IMR-90 (cell line): ENCODE measurements around the gene IGF1R. TPM values are rescaled to one million over a fixed set of nuclear protein-coding genes. Genes with fewer than 3 reads are reported as not detected.

Experiments used
- ATAC-seq: fragments of 200-7000 bp; cut with Tn5 transposase; 2 replicates; pipeline ENCODE4 v1.9.1; 2020; ENCODE audit warnings: low read depth, mild to moderate bottlenecking, moderate library complexity
- BruUV-seq: library from RNA; stranded (reverse); fragments of 400-500 nt; replicated peaks from 2 replicates; lab custom pipeline; 2021; lab: Mats Ljungman, UMichigan
- CTCF ChIA-PET: fragments of 300-600 bp; formaldehyde crosslinking; extraction: SDS; loops from one replicate; lab custom pipeline; 2021; ENCODE audit warnings: antibody characterized with exemption; lab: Yijun Ruan, JAX
- POLR2A ChIA-PET: fragments of 300-600 bp; sonication (Branson Sonifier 250); formaldehyde crosslinking; loops from one replicate; lab custom pipeline; 2022; ENCODE audit warnings: antibody characterized with exemption; ENCODE audit not compliant: unreplicated experiment; lab: Charles Lee
- DNase-seq: peaks from one replicate; pipeline ENCODE4 v3.0.0; 2013
- H2AFZ ChIP-seq: replicated peaks from 2 replicates; pipeline ENCODE3; 2013; ENCODE audit warnings: low read length, mild to moderate bottlenecking; ENCODE audit not compliant: poor library complexity
- H2AK5ac ChIP-seq: 2 replicates; pipeline ENCODE4 v1.6.1; 2013; ENCODE audit warnings: low read depth, low read length, inconsistent platforms
- H2AK9ac ChIP-seq: replicated peaks from 2 replicates; pipeline ENCODE3; 2013; ENCODE audit warnings: mild to moderate bottlenecking, low read depth, low read length, moderate library complexity; ENCODE audit not compliant: poor library complexity
- H2BK120ac ChIP-seq: 2 replicates; pipeline ENCODE4 v1.6.1; 2013; ENCODE audit warnings: low read depth, low read length, inconsistent platforms
- H2BK15ac ChIP-seq: 3 replicates; pipeline ENCODE4 v1.6.1; 2013; ENCODE audit warnings: low read depth, low read length, inconsistent platforms
- H2BK20ac ChIP-seq: 2 replicates; pipeline ENCODE4 v1.6.1; 2013; ENCODE audit warnings: low read depth, mild to moderate bottlenecking, inconsistent platforms, low read length, moderate library complexity
- H2BK5ac ChIP-seq: 2 replicates; pipeline ENCODE4 v1.6.1; 2013; ENCODE audit warnings: mild to moderate bottlenecking, low read depth, low read length, inconsistent platforms; ENCODE audit not compliant: poor library complexity, severe bottlenecking
- H3K14ac ChIP-seq: replicated peaks from 2 replicates; pipeline ENCODE4 v1.6.1; 2013; ENCODE audit warnings: low read depth, low read length, inconsistent platforms
- H3K18ac ChIP-seq: 2 replicates; pipeline ENCODE4 v1.6.1; 2013; ENCODE audit warnings: low read depth, low read length, control low read depth
- H3K23ac ChIP-seq: 2 replicates; pipeline ENCODE4 v1.6.1; 2013; ENCODE audit warnings: low read depth, low read length, inconsistent platforms
- H3K27ac ChIP-seq: 2 replicates; pipeline ENCODE4 v1.5.1; 2013; ENCODE audit warnings: mild to moderate bottlenecking, control low read depth, low read length; ENCODE audit not compliant: insufficient read depth
- H3K27me3 ChIP-seq: 2 replicates; pipeline ENCODE4 v1.6.1; 2013; ENCODE audit warnings: low read length; ENCODE audit not compliant: control insufficient read depth, insufficient read depth
- H3K36me3 ChIP-seq: 2 replicates; pipeline ENCODE4 v1.6.1; 2013; ENCODE audit warnings: low read length, mixed read lengths; ENCODE audit not compliant: control insufficient read depth, insufficient read depth
- H3K4ac ChIP-seq: 2 replicates; pipeline ENCODE4 v1.6.1; 2013; ENCODE audit warnings: low read depth, low read length, inconsistent platforms
- H3K4me1 ChIP-seq: 2 replicates; pipeline ENCODE4 v1.6.1; 2013; ENCODE audit warnings: low read length, mixed read lengths; ENCODE audit not compliant: control insufficient read depth, insufficient read depth
- H3K4me2 ChIP-seq: 2 replicates; pipeline ENCODE4 v1.6.1; 2013; ENCODE audit warnings: low read depth, mild to moderate bottlenecking, control low read depth, low read length, moderate library complexity
- H3K4me3 ChIP-seq: 2 replicates; pipeline ENCODE4 v1.5.1; 2013; ENCODE audit warnings: low read depth, mild to moderate bottlenecking, control low read depth, low read length, moderate library complexity; ENCODE audit not compliant: insufficient read depth
- H3K56ac ChIP-seq: 2 replicates; pipeline ENCODE4 v1.6.1; 2013; ENCODE audit warnings: low read length, inconsistent platforms; ENCODE audit not compliant: insufficient read depth; ENCODE audit errors: extremely low read depth
- H3K79me1 ChIP-seq, 2 experiments: 2 replicates each; pipeline ENCODE4 v1.6.1; 2013; ENCODE audit warnings: low read length in 2 of 2, inconsistent platforms in 1 of 2, low read depth in 1 of 2
- H3K9ac ChIP-seq: 2 replicates; pipeline ENCODE4 v1.6.1; 2013; ENCODE audit warnings: low read depth, low read length, control low read depth
- H3K9me1 ChIP-seq: 2 replicates; pipeline ENCODE4 v1.6.1; 2013; ENCODE audit warnings: low read length, inconsistent platforms; ENCODE audit not compliant: insufficient read depth
- H3K9me3 ChIP-seq: 2 replicates; pipeline ENCODE4 v1.6.1; 2013; ENCODE audit warnings: low read length; ENCODE audit not compliant: control insufficient read depth, insufficient read depth
- H4K20me1 ChIP-seq: 2 replicates; pipeline ENCODE4 v1.6.1; 2013; ENCODE audit warnings: low read length, inconsistent platforms; ENCODE audit not compliant: insufficient read depth
- H4K5ac ChIP-seq: 2 replicates; pipeline ENCODE4 v1.6.1; 2013; ENCODE audit warnings: mild to moderate bottlenecking, low read depth, low read length, control low read depth
- H4K8ac ChIP-seq, 2 experiments: 2 replicates each; pipeline ENCODE4 v1.6.1; 2013; ENCODE audit warnings: low read depth in 2 of 2, low read length in 2 of 2, control low read depth in 1 of 2, inconsistent platforms in 1 of 2
- H4K91ac ChIP-seq: 2 replicates; pipeline ENCODE4 v1.6.1; 2013; ENCODE audit warnings: low read depth, low read length, inconsistent platforms; ENCODE audit not compliant: insufficient read depth
- BHLHE40 ChIP-seq: fragments of 150-350 bp; IDR thresholded peaks from 2 replicates; pipeline ENCODE4 v1.6.1; 2016; ENCODE audit warnings: mild to moderate bottlenecking, low read depth, low read length
- CEBPB ChIP-seq: IDR thresholded peaks from 2 replicates; pipeline ENCODE4 v1.6.1; 2012; ENCODE audit warnings: low read depth, low read length, improper control_type of control experiment
- CHD1 ChIP-seq: IDR thresholded peaks from 2 replicates; pipeline ENCODE4 v1.6.1; 2012; ENCODE audit warnings: low read depth, low read length, improper control_type of control experiment
- MAFK ChIP-seq: IDR thresholded peaks from 2 replicates; pipeline ENCODE4 v1.6.1; 2012; ENCODE audit warnings: low read depth, low read length, improper control_type of control experiment
- MAZ ChIP-seq: IDR thresholded peaks from 2 replicates; pipeline ENCODE4 v1.6.1; 2012; ENCODE audit warnings: low read depth, mild to moderate bottlenecking, low read length, improper control_type of control experiment, moderate library complexity, borderline replicate concordance
- MXI1 ChIP-seq: IDR thresholded peaks from 2 replicates; pipeline ENCODE4 v1.6.1; 2012; ENCODE audit warnings: low read depth, mild to moderate bottlenecking, low read length, moderate library complexity, borderline replicate concordance
- NFE2L2 ChIP-seq: fragments of 150-350 bp; IDR thresholded peaks from 2 replicates; pipeline ENCODE4 v1.6.1; 2016; ENCODE audit warnings: low read depth, mild to moderate bottlenecking, low read length
- POLR2A ChIP-seq: IDR thresholded peaks from 2 replicates; pipeline ENCODE4 v1.6.1; 2012; ENCODE audit warnings: mild to moderate bottlenecking, low read depth, low read length
- RAD21 ChIP-seq: IDR thresholded peaks from 2 replicates; pipeline ENCODE4 v1.6.1; 2012; ENCODE audit warnings: low read length, improper control_type of control experiment
- RFX5 ChIP-seq: IDR thresholded peaks from 2 replicates; pipeline ENCODE4 v1.8.0; 2012; ENCODE audit warnings: low read depth, mild to moderate bottlenecking, low read length, moderate library complexity
- SMC3 ChIP-seq: fragments of 150-350 bp; IDR thresholded peaks from 2 replicates; pipeline ENCODE4 v1.6.1; 2016; ENCODE audit warnings: low read depth, mild to moderate bottlenecking, antibody characterized with exemption, low read length, moderate library complexity
- WGBS, 2 experiments: methylation state at CpG; one replicate each; pipeline versions ENCODE4 v1.1.5 to v1.1.7; 2013; ENCODE audit warnings: missing lambda C conversion rate in 2 of 2; ENCODE audit not compliant: insufficient read length in 1 of 2; ENCODE audit errors: extremely low coverage in 2 of 2; 5-methylcytosine and 5-hydroxymethylcytosine counted together
- dilution Hi-C: fragments of 300-500 bp; cut with HindIII; formaldehyde crosslinking; loops from one replicate; pipeline ENCODE4 v1.14.3; 2018; ENCODE audit warnings: low sequenced_read_pairs; ENCODE audit not compliant: unreplicated experiment
- in situ Hi-C: fragments of 300-500 bp; cut with MboI; formaldehyde crosslinking; loops from 3 replicates; pipeline ENCODE4 v1.14.3; 2019; ENCODE audit warnings: low sequenced_read_pairs, inconsistent platforms, mixed read lengths
- intact Hi-C: fragments of 100-400 bp; cut with micrococcal nuclease; formaldehyde crosslinking; loops from 2 replicates; pipeline ENCODE4 v1.10.0; 2022
- polyA plus RNA-seq, 3 experiments: library from polyadenylated mRNA; depleted of rRNA; stranded (reverse); fragments of >200 nt; gene quantifications; 2 replicates each; pipeline ENCODE4 v1.2.3, GENCODE V29; 2012; ENCODE audit warnings: low replicate concordance in 1 of 3
- total RNA-seq: library from RNA; depleted of rRNA; stranded (reverse); fragments of >200 nt; gene quantifications from 2 replicates; pipeline ENCODE4 v1.2.3, GENCODE V29; 2012
- TF ChIP-seq, protein P1 (sequence below): fragments of 150-350 bp; IDR thresholded peaks from 2 replicates; pipeline ENCODE4 v1.6.1; 2016; ENCODE audit warnings: low read depth, mild to moderate bottlenecking, low read length, moderate library complexity, borderline replicate concordance
- TF ChIP-seq, protein P2 (sequence below): fragments of 150-350 bp; IDR thresholded peaks from 2 replicates; pipeline ENCODE4 v1.6.1; 2017; ENCODE audit warnings: mild to moderate bottlenecking, antibody characterized with exemption, low read length, low read depth

IGF1R gene
- total and polyA plus RNA-seq, 2 of the 4 experiments (the other 2 are of a cell fraction) = 24.0 to 24.9 TPM

GRCh38 chr15:98853161-98853560, 204.8 kb downstream of the IGF1R start (continued):
- TF ChIP-seq MXI1 (peak; percentile 63; the same call in 1 of the 2 replicates), RFX5 (no peak), SMC3 (peak; percentile 39), POLR2A (no peak; the same call in 1 of the 2 replicates), MAFK (0 out of 2 replicates have a peak, but pooled peaks have one; percentile 5)

GRCh38 chr15:98853617-98854420, 205.5 kb downstream of the IGF1R start:
- 61% methylated on average over 5 of the region's 18 CpGs; no CpG with 5 or more reads in 1 of the 2 experiments for WGBS, 2 experiments
- Histone ChIP-seq H3K27me3 (no peaks in the 10 kb centered on the region), H2AK5ac (peak overlapping the region; percentile 99), H3K56ac (peak overlapping the region; percentile 57), H2BK15ac (peak overlapping the region; percentile 85; the same call in 2 of the 3 replicates), H2AK9ac (peak overlapping the region; percentile 83), H3K9ac (peak overlapping the region; percentile 82), H2BK20ac (peak overlapping the region; percentile 94), H2BK120ac (peak overlapping the region; percentile 95), H3K18ac (peak overlapping the region; percentile 63), H3K14ac (peak overlapping the region; percentile 96), H3K4me2 (peak overlapping the region; percentile 37), H4K20me1 (peaks cover 32% of the 10 kb centered on the region), H3K36me3 (no peaks in the 10 kb centered on the region), H4K5ac (peak overlapping the region; percentile 41), H3K79me1 (peaks cover 19 to 74% of the 10 kb centered on the region in 2 experiments), H4K91ac (peak overlapping the region; percentile 93), H3K9me1 (peaks cover 19% of the 10 kb centered on the region), H3K27ac (peak overlapping the region; percentile 70), H3K4me3 (no peak overlapping the region), H2BK5ac (peak overlapping the region; percentile 87), H2AFZ (peak overlapping the region; percentile 65), H3K23ac (peak overlapping the region; percentile 96), H3K9me3 (no peaks in the 10 kb centered on the region), H4K8ac (peak overlapping the region; percentile 63 to 83), H3K4me1 (peaks cover 45% of the 10 kb centered on the region), H3K4ac (peak overlapping the region; percentile 96)
- intact Hi-C loops = loop anchor here (1.0 kb wide), 1 partner anchor 206 kb away; the partner anchor contains the start of gene IGF1R
- in situ Hi-C loops = no loop called here
- POLR2A ChIA-PET = no interaction called here
- dilution Hi-C loops = no loop called here
- DNase-seq (no peak), ATAC-seq (no peak)
- CTCF ChIA-PET = no interaction called here
- no TSS peak for BruUV-seq
- TF ChIP-seq, protein P1, sequence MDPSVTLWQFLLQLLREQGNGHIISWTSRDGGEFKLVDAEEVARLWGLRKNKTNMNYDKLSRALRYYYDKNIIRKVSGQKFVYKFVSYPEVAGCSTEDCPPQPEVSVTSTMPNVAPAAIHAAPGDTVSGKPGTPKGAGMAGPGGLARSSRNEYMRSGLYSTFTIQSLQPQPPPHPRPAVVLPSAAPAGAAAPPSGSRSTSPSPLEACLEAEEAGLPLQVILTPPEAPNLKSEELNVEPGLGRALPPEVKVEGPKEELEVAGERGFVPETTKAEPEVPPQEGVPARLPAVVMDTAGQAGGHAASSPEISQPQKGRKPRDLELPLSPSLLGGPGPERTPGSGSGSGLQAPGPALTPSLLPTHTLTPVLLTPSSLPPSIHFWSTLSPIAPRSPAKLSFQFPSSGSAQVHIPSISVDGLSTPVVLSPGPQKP = no peak
- TF ChIP-seq MAZ (no peak), POLR2A (no peak), MXI1 (no peak), CHD1 (no peak), RAD21 (no peak), BHLHE40 (no peak), MAFK (no peak), NFE2L2 (no peak), CEBPB (no peak), RFX5 (no peak)
- TF ChIP-seq, protein P2, sequence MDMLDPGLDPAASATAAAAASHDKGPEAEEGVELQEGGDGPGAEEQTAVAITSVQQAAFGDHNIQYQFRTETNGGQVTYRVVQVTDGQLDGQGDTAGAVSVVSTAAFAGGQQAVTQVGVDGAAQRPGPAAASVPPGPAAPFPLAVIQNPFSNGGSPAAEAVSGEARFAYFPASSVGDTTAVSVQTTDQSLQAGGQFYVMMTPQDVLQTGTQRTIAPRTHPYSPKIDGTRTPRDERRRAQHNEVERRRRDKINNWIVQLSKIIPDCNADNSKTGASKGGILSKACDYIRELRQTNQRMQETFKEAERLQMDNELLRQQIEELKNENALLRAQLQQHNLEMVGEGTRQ = no peak
